Glutamatergic neuron (in vitro differentiated cells): ENCODE data around the gene FAM43B. TPM values are rescaled to one million over a fixed set of nuclear protein-coding genes. Genes with fewer than 3 reads are reported as not detected.

Source experiments
- DNase-seq: peaks from one replicate; pipeline ENCODE4 v3.0.0; 2022
- H3K27ac Mint-ChIP-seq: one replicate; pipeline ENCODE4 v1.8.0; 2020; ENCODE audit warnings: mild to moderate bottlenecking, mixed read lengths, inconsistent platforms; ENCODE audit not compliant: unreplicated experiment
- H3K27me3 Mint-ChIP-seq: one replicate; pipeline ENCODE4 v1.8.0; 2020; ENCODE audit warnings: mild to moderate bottlenecking, moderate library complexity, mixed read lengths, inconsistent platforms; ENCODE audit not compliant: unreplicated experiment
- H3K36me3 Mint-ChIP-seq: one replicate; pipeline ENCODE4 v1.8.0; 2020; ENCODE audit warnings: mild to moderate bottlenecking, mixed read lengths, inconsistent platforms; ENCODE audit not compliant: unreplicated experiment
- H3K4me1 Mint-ChIP-seq: one replicate; pipeline ENCODE4 v1.8.0; 2020; ENCODE audit warnings: mild to moderate bottlenecking, low read depth, mixed read lengths, inconsistent platforms; ENCODE audit not compliant: unreplicated experiment
- H3K4me3 Mint-ChIP-seq: one replicate; pipeline ENCODE4 v1.8.0; 2020; ENCODE audit warnings: mild to moderate bottlenecking, mixed read lengths, inconsistent platforms; ENCODE audit not compliant: unreplicated experiment
- H3K9me3 Mint-ChIP-seq: one replicate; pipeline ENCODE4 v1.8.0; 2020; ENCODE audit warnings: mild to moderate bottlenecking, moderate library complexity, mixed read lengths, inconsistent platforms; ENCODE audit not compliant: unreplicated experiment
- CTCF ChIP-seq: fragments of 200-600 bp; sonication (generic); IDR thresholded peaks from one replicate; pipeline ENCODE4 v1.5.0; 2021; ENCODE audit not compliant: partially characterized antibody, unreplicated experiment
- total RNA-seq: library from RNA; stranded (reverse); fragmentation: NEBNext Ultra II Directional; extraction: Animal tissue kit (Norgen Biotek cat#: 25700); gene quantifications from one replicate; pipeline ENCODE4 v1.2.1, GENCODE V29; 2021; ENCODE audit not compliant: unreplicated experiment

The FAM43B gene
- total RNA-seq, 1 donor from 2014 or later, result not detected

- DNase-seq, result no peak
- H3K27ac Mint-ChIP-seq, result no peak overlapping the region
- H3K36me3 Mint-ChIP-seq, result peaks cover 4% of the 10 kb centered on the region
- no peaks in the 10 kb centered on the region for H3K4me1 Mint-ChIP-seq
- TF ChIP-seq CTCF, result no peak
- H3K27me3 Mint-ChIP-seq, result peaks cover 3% of the 10 kb centered on the region
- H3K9me3 Mint-ChIP-seq, result peaks cover 2% of the 10 kb centered on the region
- no peak overlapping the region for H3K4me3 Mint-ChIP-seq
These were observed 8.6 kb downstream of the FAM43B start for GRCh38 chr1:20560966-20561365.

GRCh38 chr1:20565234-20565633 lies 12.9 kb downstream of the FAM43B start:
- peaks cover 4% of the 10 kb centered on the region for H3K36me3 Mint-ChIP-seq
- DNase-seq, result no peak
- H3K27me3 Mint-ChIP-seq, result peaks cover 3% of the 10 kb centered on the region
- TF ChIP-seq CTCF, result no peak
- peaks cover 3% of the 10 kb centered on the region for H3K9me3 Mint-ChIP-seq
- no peaks in the 10 kb centered on the region for H3K4me1 Mint-ChIP-seq
- H3K27ac Mint-ChIP-seq, result no peak overlapping the region
- H3K4me3 Mint-ChIP-seq, result no peak overlapping the region

DNA sequence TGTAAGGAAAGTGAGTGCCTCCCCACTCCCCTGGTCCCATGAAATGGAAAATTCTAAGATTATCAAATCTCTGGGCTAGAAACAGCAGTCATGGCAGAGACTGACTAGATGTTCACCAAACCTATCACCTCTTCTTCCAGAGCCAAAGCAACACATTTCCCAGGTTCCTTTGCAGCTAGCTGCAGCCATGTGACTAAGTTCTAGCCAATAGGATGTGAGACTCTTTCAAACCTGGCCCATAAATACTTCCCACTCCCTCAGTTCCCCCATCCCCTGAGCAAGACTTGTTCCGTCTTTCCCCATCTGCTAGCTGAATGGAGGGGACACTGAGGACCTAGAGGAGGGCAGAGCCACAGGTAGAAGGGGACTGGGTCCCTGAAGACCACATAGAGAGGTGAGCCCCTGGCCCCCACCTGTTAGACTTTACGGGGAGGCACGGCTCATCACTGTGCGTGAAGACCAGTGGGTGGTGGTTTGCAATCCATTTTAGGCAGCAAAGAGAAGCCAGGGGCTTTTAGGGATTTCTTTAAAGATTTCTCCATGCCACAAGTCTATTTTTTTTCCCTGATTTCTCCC lies 17.2 kb downstream of the FAM43B start:
- Mint-ChIP-seq H3K27ac (no peak overlapping the region), H3K4me1 (no peaks in the 10 kb centered on the region), H3K27me3 (peaks cover 5% of the 10 kb centered on the region), H3K4me3 (no peak overlapping the region), H3K9me3 (peaks cover 1% of the 10 kb centered on the region), H3K36me3 (peaks cover 4% of the 10 kb centered on the region)
- no peak for DNase-seq
- TF ChIP-seq CTCF, result no peak

GRCh38 chr1:20571427-20571826 lies 19.1 kb downstream of the FAM43B start:
- no peak overlapping the region for H3K4me3 Mint-ChIP-seq
- H3K9me3 Mint-ChIP-seq, result peaks cover 1% of the 10 kb centered on the region
- H3K27ac Mint-ChIP-seq, result no peak overlapping the region
- peaks cover 4% of the 10 kb centered on the region for H3K36me3 Mint-ChIP-seq
- no peak for DNase-seq
- no peak for TF ChIP-seq CTCF
- peaks cover 10% of the 10 kb centered on the region for H3K27me3 Mint-ChIP-seq
- H3K4me1 Mint-ChIP-seq, result no peaks in the 10 kb centered on the region

DNA sequence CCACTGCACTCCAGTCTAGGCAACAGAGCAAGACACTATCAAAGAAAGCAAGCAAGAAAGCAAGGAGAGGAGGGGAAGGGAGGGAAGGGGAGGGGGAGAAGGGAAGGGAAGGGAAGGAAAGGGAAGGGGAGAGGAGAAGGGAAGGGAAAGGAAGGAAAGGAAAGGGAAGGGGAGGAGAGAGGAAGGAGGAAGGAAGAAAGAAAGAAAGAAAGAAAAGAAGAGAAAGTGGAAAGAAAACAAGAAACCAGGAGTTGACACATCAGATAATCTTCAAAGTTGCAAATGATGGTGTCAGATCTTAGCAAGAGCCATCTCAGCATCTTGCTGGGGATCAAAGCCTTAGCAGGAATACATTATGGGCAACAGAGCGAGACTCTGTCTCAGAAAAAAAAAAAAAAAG lies 21.6 kb downstream of the FAM43B start:
- no peak for DNase-seq
- H3K27ac Mint-ChIP-seq, result no peak overlapping the region
- H3K27me3 Mint-ChIP-seq, result peaks cover 13% of the 10 kb centered on the region
- TF ChIP-seq CTCF, result no peak
- H3K9me3 Mint-ChIP-seq, result peaks cover 1% of the 10 kb centered on the region
- H3K4me3 Mint-ChIP-seq, result no peak overlapping the region
- no peaks in the 10 kb centered on the region for H3K4me1 Mint-ChIP-seq
- H3K36me3 Mint-ChIP-seq, result peaks cover 8% of the 10 kb centered on the region
